ENCODE results near the gene SPATA19.

DNA sequence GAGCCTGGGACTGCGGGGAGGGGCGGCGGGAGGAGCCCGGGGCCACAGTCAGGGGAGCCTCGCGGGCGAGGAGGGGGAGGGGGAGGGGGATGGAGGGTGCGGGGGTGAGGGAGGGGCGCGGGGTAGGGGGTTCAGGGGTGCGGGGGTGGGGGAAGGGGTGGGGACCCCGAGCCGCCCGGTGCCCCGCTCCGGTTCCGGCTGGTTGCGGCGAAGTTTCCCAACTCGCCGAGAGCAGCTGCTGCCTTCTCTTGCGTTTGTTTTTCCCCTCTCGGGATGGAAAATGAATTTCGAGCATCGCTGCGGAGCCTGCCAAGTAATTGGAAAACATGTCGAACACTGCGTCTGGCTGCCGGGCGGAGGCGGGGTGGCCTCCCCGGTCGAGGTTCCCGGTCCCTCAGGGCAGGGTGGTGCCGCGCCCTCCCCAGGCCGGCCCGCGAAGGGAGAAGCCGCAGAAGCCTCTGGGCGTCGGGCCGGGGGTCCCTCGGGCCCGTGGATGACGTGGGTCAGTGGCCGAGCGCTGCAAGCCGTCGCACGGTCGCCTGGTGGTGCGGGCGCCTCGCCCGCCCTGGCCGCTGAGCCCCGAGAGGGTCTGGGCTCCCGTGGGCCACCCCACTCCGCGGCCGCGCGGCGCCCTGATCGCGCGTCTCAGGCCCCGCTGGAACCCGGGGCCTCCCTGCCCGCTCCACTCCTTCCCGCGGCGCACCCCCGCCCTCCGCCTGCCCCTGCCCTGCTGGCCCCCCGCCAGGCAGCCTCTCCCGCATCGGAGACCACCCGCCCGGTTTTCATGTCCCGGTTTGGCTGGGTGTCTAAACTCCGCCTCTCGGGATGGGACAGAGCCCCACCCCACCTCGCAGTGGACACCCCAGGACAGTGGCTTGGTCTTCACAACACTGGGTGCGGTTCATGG lies 12.1 kb downstream of the SPATA19 start:
- TF ChIP-seq, protein P1, sequence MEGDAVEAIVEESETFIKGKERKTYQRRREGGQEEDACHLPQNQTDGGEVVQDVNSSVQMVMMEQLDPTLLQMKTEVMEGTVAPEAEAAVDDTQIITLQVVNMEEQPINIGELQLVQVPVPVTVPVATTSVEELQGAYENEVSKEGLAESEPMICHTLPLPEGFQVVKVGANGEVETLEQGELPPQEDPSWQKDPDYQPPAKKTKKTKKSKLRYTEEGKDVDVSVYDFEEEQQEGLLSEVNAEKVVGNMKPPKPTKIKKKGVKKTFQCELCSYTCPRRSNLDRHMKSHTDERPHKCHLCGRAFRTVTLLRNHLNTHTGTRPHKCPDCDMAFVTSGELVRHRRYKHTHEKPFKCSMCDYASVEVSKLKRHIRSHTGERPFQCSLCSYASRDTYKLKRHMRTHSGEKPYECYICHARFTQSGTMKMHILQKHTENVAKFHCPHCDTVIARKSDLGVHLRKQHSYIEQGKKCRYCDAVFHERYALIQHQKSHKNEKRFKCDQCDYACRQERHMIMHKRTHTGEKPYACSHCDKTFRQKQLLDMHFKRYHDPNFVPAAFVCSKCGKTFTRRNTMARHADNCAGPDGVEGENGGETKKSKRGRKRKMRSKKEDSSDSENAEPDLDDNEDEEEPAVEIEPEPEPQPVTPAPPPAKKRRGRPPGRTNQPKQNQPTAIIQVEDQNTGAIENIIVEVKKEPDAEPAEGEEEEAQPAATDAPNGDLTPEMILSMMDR (conservative IDR thresholded peaks at IDR 0.05): no peak
- TF ChIP-seq ZFX (IDR thresholded peaks at IDR 0.05): no peak

Data from C4-2B (cell line).